Endothelial cell of umbilical vein (primary cell): ENCODE measurements around the gene SLITRK2.

Source experiments
- GATA2 ChIP-seq: IDR thresholded peaks from 2 replicates; pipeline ENCODE4 v1.7.0; 2011; ENCODE audit warnings: low read depth, mild to moderate bottlenecking, moderate library complexity, mixed read lengths, low read length; ENCODE audit not compliant: insufficient read length, insufficient read depth
- POLR2A ChIP-seq: IDR thresholded peaks from 2 replicates; pipeline ENCODE4 v1.6.1; 2012; ENCODE audit warnings: low read depth, mild to moderate bottlenecking, control low read depth, low read length
- TF ChIP-seq, protein P1 (sequence below), 2 donors: IDR thresholded peaks; 1 replicate in 1 of 2; 2 replicates in 1 of 2; pipeline ENCODE4 v1.5.1; 2011; ENCODE audit warnings: low read length in 2 of 2, mild to moderate bottlenecking in 2 of 2, moderate library complexity in 2 of 2, control low read depth in 1 of 2, inconsistent platforms in 1 of 2, low read depth in 1 of 2; ENCODE audit not compliant: insufficient read depth in 1 of 2; ENCODE audit errors: extremely low read depth in 1 of 2
- TF ChIP-seq, protein P2 (sequence below): IDR thresholded peaks from 2 replicates; pipeline ENCODE4 v1.6.1; 2011; ENCODE audit not compliant: insufficient read depth, insufficient read length

DNA sequence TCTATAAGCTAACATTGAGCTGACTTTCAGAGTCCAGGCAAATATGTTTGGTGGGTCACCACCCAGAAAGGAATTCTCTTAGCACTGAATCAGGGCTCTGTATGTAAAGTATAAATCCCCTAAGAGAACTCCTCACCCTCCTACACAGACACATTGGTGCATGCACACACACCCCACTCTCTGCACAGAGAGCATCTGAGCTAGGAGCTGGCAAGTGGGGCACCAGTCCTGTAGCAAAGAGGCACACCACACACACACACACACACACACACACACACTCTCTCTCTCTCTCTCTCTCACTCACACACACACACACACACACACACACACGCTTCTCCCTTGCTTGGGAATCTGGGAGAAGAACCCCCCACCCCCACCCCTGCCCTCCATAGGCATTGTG is 3.2 kb downstream of the SLITRK2 start:
- TF ChIP-seq, protein P1, sequence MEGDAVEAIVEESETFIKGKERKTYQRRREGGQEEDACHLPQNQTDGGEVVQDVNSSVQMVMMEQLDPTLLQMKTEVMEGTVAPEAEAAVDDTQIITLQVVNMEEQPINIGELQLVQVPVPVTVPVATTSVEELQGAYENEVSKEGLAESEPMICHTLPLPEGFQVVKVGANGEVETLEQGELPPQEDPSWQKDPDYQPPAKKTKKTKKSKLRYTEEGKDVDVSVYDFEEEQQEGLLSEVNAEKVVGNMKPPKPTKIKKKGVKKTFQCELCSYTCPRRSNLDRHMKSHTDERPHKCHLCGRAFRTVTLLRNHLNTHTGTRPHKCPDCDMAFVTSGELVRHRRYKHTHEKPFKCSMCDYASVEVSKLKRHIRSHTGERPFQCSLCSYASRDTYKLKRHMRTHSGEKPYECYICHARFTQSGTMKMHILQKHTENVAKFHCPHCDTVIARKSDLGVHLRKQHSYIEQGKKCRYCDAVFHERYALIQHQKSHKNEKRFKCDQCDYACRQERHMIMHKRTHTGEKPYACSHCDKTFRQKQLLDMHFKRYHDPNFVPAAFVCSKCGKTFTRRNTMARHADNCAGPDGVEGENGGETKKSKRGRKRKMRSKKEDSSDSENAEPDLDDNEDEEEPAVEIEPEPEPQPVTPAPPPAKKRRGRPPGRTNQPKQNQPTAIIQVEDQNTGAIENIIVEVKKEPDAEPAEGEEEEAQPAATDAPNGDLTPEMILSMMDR (IDR thresholded peaks at IDR 0.05; ENCODE audit: extremely low read depth in 1 of 2, insufficient read depth in 1 of 2, low read depth in 1 of 2, low read length in 2 of 2): no peak
- TF ChIP-seq, protein P2, sequence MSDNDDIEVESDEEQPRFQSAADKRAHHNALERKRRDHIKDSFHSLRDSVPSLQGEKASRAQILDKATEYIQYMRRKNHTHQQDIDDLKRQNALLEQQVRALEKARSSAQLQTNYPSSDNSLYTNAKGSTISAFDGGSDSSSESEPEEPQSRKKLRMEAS: no peak
- no peak for TF ChIP-seq POLR2A
- no peak for TF ChIP-seq GATA2
